H1 (cell line): ENCODE data around the gene PF4V1. TPM values are rescaled to one million over a fixed set of nuclear protein-coding genes. Genes with fewer than 3 reads are reported as not detected.

Experiments
- CTCF ChIA-PET: fragments of 300-600 bp; sonication (Branson Sonifier 250); formaldehyde crosslinking; loops from one replicate; lab custom pipeline; 2021; ENCODE audit not compliant: partially characterized antibody; lab: Charles Lee
- POLR2A ChIA-PET: fragments of 300-600 bp; sonication (Branson Sonifier 250); formaldehyde crosslinking; loops from one replicate; lab custom pipeline; 2021; ENCODE audit warnings: inconsistent platforms; ENCODE audit not compliant: partially characterized antibody; lab: Charles Lee
- DNase-seq, 2 experiments: peaks; one replicate each; pipeline versions ENCODE4 v3.0.0 to v3.0.0-alpha.2; 2010 to 2022; ENCODE audit warnings: low spot score in 2 of 2, low read depth in 1 of 2, mixed read lengths in 1 of 2
- FAIRE-seq: peaks from 2 replicates; lab custom pipeline; 2011; peaks lifted over from hg19 to GRCh38; lab: Jason Lieb, UNC
- H2AFZ ChIP-seq: 2 replicates; pipeline ENCODE4 v1.8.1; 2012; ENCODE audit warnings: low read length, inconsistent platforms
- H2AK5ac ChIP-seq: 2 replicates; pipeline ENCODE4 v1.6.1; 2013; ENCODE audit warnings: low read depth, low read length
- H2BK120ac ChIP-seq: replicated peaks from 2 replicates; pipeline ENCODE3; 2013; ENCODE audit warnings: low read depth, low read length, inconsistent platforms
- H2BK12ac ChIP-seq: 2 replicates; pipeline ENCODE4 v1.6.1; 2013; ENCODE audit warnings: low read depth, low read length
- H2BK15ac ChIP-seq: 2 replicates; pipeline ENCODE4 v1.6.1; 2013; ENCODE audit warnings: low read length
- H2BK20ac ChIP-seq: 2 replicates; pipeline ENCODE4 v1.6.1; 2013; ENCODE audit warnings: low read length
- H2BK5ac ChIP-seq: 2 replicates; pipeline ENCODE4 v1.6.1; 2013; ENCODE audit warnings: low read depth, low read length
- H3K14ac ChIP-seq: 2 replicates; pipeline ENCODE4 v1.6.1; 2013; ENCODE audit warnings: inconsistent platforms; ENCODE audit not compliant: insufficient read length
- H3K18ac ChIP-seq: 2 replicates; pipeline ENCODE4 v1.6.1; 2013; ENCODE audit warnings: low read length; ENCODE audit errors: extremely low read depth
- H3K23ac ChIP-seq: 2 replicates; pipeline ENCODE4 v1.6.1; 2013; ENCODE audit warnings: inconsistent platforms; ENCODE audit not compliant: insufficient read length
- H3K23me2 ChIP-seq: 2 replicates; pipeline ENCODE4 v1.6.1; 2013; ENCODE audit warnings: low read depth, low read length
- H3K27ac ChIP-seq: 2 replicates; pipeline ENCODE4 v1.6.1; 2011; ENCODE audit warnings: low read depth, low read length, inconsistent platforms
- H3K27me3 ChIP-seq, 4 experiments: replicated peaks in 1 of 4; 1 replicate in 1 of 4; 2 replicates in 3 of 4; pipeline versions ENCODE4 v1.6.1 to v1.8.1; 2011 to 2013; ENCODE audit warnings: low read length in 3 of 4, mild to moderate bottlenecking in 3 of 4, inconsistent platforms in 2 of 4, mixed read lengths in 2 of 4, moderate library complexity in 1 of 4; ENCODE audit not compliant: control insufficient read depth in 3 of 4, insufficient read depth in 3 of 4; ENCODE audit errors: extremely low read depth in 1 of 4
- H3K36me3 ChIP-seq, 4 experiments: 2 replicates each; pipeline versions ENCODE4 v1.6.1 to v1.8.1; 2011 to 2013; ENCODE audit warnings: mild to moderate bottlenecking in 4 of 4, low read length in 3 of 4, moderate library complexity in 2 of 4, control low read depth in 1 of 4, inconsistent platforms in 1 of 4; ENCODE audit not compliant: insufficient read depth in 4 of 4, control insufficient read depth in 2 of 4
- H3K4ac ChIP-seq: replicated peaks from 2 replicates; pipeline ENCODE3; 2013; ENCODE audit warnings: low read length, low read depth, mixed read lengths, inconsistent platforms; ENCODE audit not compliant: insufficient read length
- H3K4me1 ChIP-seq, 4 experiments: replicated peaks in 1 of 4; 1 replicate in 1 of 4; 2 replicates in 3 of 4; pipeline versions ENCODE4 v1.6.1 to v1.8.1; 2011 to 2013; ENCODE audit warnings: low read length in 3 of 4, inconsistent platforms in 2 of 4, mixed read lengths in 1 of 4; ENCODE audit not compliant: insufficient read depth in 4 of 4, control insufficient read depth in 3 of 4
- H3K4me2 ChIP-seq, 2 experiments: 2 replicates each; pipeline versions ENCODE4 v1.6.1 to v1.8.1; 2011 to 2013; ENCODE audit warnings: low read depth in 2 of 2, low read length in 2 of 2, control low read depth in 1 of 2, inconsistent platforms in 1 of 2, mild to moderate bottlenecking in 1 of 2; ENCODE audit not compliant: insufficient read depth in 1 of 2
- H3K4me3 ChIP-seq, 4 experiments: fragments of 200-600, 300-600 bp in 1 of 4; sonication (generic), shearing (Covaris generic), sonication (Bioruptor Twin) in 1 of 4; 2 replicates each; pipeline versions ENCODE4 v1.5.1 to v1.8.1; 2011 to 2016; ENCODE audit warnings: low read length in 4 of 4, low read depth in 3 of 4, control low read depth in 2 of 4, inconsistent platforms in 2 of 4, mild to moderate bottlenecking in 2 of 4, mixed read lengths in 1 of 4, moderate library complexity in 1 of 4; ENCODE audit not compliant: insufficient read depth in 2 of 4; ENCODE audit errors: extremely low read depth in 1 of 4
- H3K56ac ChIP-seq: replicated peaks from 2 replicates; pipeline ENCODE3; 2013; ENCODE audit warnings: low read depth, mild to moderate bottlenecking, mixed read lengths, low read length, inconsistent platforms; ENCODE audit not compliant: insufficient read length
- H3K79me1 ChIP-seq: 2 replicates; pipeline ENCODE4 v1.6.1; 2013; ENCODE audit warnings: low read depth, low read length, control low read depth
- H3K79me2 ChIP-seq, 2 experiments: 2 replicates each; pipeline versions ENCODE4 v1.6.1 to v1.8.1; 2012 to 2013; ENCODE audit warnings: low read length in 2 of 2, mild to moderate bottlenecking in 2 of 2, inconsistent platforms in 1 of 2; ENCODE audit not compliant: insufficient read depth in 2 of 2, control insufficient read depth in 1 of 2
- H3K9ac ChIP-seq, 4 experiments: replicated peaks in 1 of 4; 1 replicate in 1 of 4; 2 replicates in 3 of 4; pipeline versions ENCODE4 v1.6.1 to v1.8.1; 2011 to 2013; ENCODE audit warnings: low read depth in 3 of 4, low read length in 3 of 4, control low read depth in 2 of 4, mild to moderate bottlenecking in 2 of 4, moderate library complexity in 2 of 4, inconsistent platforms in 1 of 4; ENCODE audit errors: extremely low read depth in 1 of 4
- H3K9me3 ChIP-seq, 2 experiments: 2 replicates each; pipeline versions ENCODE4 v1.6.1 to v1.8.1; 2012 to 2013; ENCODE audit warnings: mild to moderate bottlenecking in 2 of 2, moderate library complexity in 2 of 2, control low read depth in 1 of 2, inconsistent platforms in 1 of 2, low read depth in 1 of 2, low read length in 1 of 2, mixed read lengths in 1 of 2; ENCODE audit not compliant: insufficient read depth in 2 of 2
- H4K20me1 ChIP-seq, 2 experiments: replicated peaks in 1 of 2; 2 replicates each; pipeline versions ENCODE3 to v1.8.1; 2011 to 2013; ENCODE audit warnings: inconsistent platforms in 2 of 2, low read length in 2 of 2, mild to moderate bottlenecking in 1 of 2; ENCODE audit not compliant: insufficient read depth in 2 of 2, control insufficient read depth in 1 of 2
- H4K5ac ChIP-seq: 2 replicates; pipeline ENCODE4 v1.6.1; 2013; ENCODE audit warnings: low read length, low read depth, mixed read lengths, inconsistent platforms; ENCODE audit not compliant: insufficient read length
- H4K8ac ChIP-seq: 2 replicates; pipeline ENCODE4 v1.8.0; 2013; ENCODE audit warnings: mild to moderate bottlenecking, moderate library complexity, low read length, inconsistent platforms; ENCODE audit not compliant: insufficient read depth; ENCODE audit errors: extremely low read depth
- H4K91ac ChIP-seq: replicated peaks from 2 replicates; pipeline ENCODE3; 2013; ENCODE audit warnings: low read length, mixed read lengths, inconsistent platforms; ENCODE audit not compliant: insufficient read length
- BACH1 ChIP-seq: IDR thresholded peaks from 2 replicates; pipeline ENCODE4 v1.6.1; 2012; ENCODE audit warnings: low read length, improper control_type of control experiment
- EZH2 ChIP-seq: fragments of 200-600 bp; sonication (generic); IDR thresholded peaks from 2 replicates; pipeline ENCODE4 v1.7.1; 2012; ENCODE audit warnings: low read depth, mild to moderate bottlenecking, moderate library complexity, low read length, inconsistent platforms; ENCODE audit not compliant: severe bottlenecking
- SIX5 ChIP-seq: IDR thresholded peaks from 2 replicates; pipeline ENCODE4 v1.6.1; 2011; ENCODE audit warnings: mild to moderate bottlenecking, low read depth, low read length
- TCF12 ChIP-seq: IDR thresholded peaks from 2 replicates; pipeline ENCODE4 v1.6.1; 2011; ENCODE audit warnings: low read depth, mild to moderate bottlenecking, low read length
- WGBS, 2 experiments: shearing (Covaris generic) in 1 of 2; methylation state at CpG; one replicate each; pipeline versions ENCODE4 v1.1.6 to v1.1.7; 2013 to 2015; ENCODE audit warnings: low lambda C conversion rate in 2 of 2, mixed read lengths in 2 of 2, inconsistent platforms in 1 of 2, low coverage in 1 of 2, missing lambda C conversion rate in 1 of 2; ENCODE audit not compliant: insufficient replicate concordance in 2 of 2, insufficient coverage in 1 of 2, insufficient read length in 1 of 2; ENCODE audit errors: extremely low coverage in 1 of 2, missing lambda C conversion rate in 1 of 2; 5-methylcytosine and 5-hydroxymethylcytosine counted together
- polyA plus RNA-seq, 7 experiments: library from polyadenylated mRNA; depleted of rRNA in 3 of 7; stranded (reverse) in 5 of 7; unstranded in 2 of 7; fragments of >200 nt in 5 of 7; fragments of 200-250 nt in 2 of 7; gene quantifications; 1 replicate in 5 of 7; 2 replicates in 1 of 7; 4 replicates in 1 of 7; pipeline versions ENCODE4 v1.2.1 to v1.2.3, GENCODE V29; 2011 to 2013; ENCODE audit warnings: missing spikeins in 2 of 7, mixed read lengths in 2 of 7
- total RNA-seq: library from RNA; stranded (reverse); fragmentation: NEBNext Ultra II Directional; extraction: Animal tissue kit (Norgen Biotek cat#: 25700); gene quantifications from 2 replicates; pipeline ENCODE4 v1.2.1, GENCODE V29; 2021
- TF ChIP-seq, protein P1 (sequence below): IDR thresholded peaks from 2 replicates; pipeline ENCODE4 v1.6.1; 2011; ENCODE audit warnings: low read length, improper control_type of control experiment

The PF4V1 gene
- total and polyA plus RNA-seq, 2 of the 8 experiments (the other 6 are each of a cell fraction or from before 2014, with no cell fraction given): not detected

DNA sequence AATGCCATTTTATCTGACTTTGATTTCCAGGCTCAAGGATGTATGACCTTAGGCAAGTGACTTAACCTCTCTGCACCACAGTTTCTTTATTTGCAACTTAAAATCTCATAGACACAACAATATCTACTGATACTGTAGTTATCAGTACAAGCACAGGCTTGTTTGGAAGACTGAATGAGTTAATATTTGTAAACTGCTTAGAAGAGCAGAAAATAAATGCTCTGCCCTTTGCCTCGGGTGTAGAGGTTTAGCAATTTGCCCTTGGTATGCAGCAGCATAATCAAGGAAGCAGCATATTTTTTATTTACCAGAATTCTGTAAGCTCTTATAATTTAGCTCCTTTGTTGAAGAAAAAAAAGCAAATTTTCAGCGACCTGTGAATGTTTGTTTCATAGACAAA is 13.2 kb downstream of the PF4V1 start:
- peaks cover 5% of the 10 kb centered on the region; the same call in 1 of the 2 replicates for H3K23me2 ChIP-seq
- no peaks in the 10 kb centered on the region for H3K9me3 ChIP-seq
- FAIRE-seq (no peak), DNase-seq (no peak)
- no peak overlapping the region for H3K23ac ChIP-seq
- peaks cover 0 to 22% (median 11%) of the 10 kb centered on the region in 4 experiments; a peak in 6 of 7 replicates for H3K27me3 ChIP-seq
- no peak overlapping the region for H2BK20ac ChIP-seq
- H4K5ac ChIP-seq: no peak overlapping the region
- H4K91ac ChIP-seq: no peak overlapping the region
- no peak overlapping the region for H3K18ac ChIP-seq
- H3K27ac ChIP-seq: no peak overlapping the region
- H3K79me1 ChIP-seq: no peaks in the 10 kb centered on the region
- no peak overlapping the region for H3K4me3 ChIP-seq
- ChIA-PET CTCF (interaction anchor here (1.4 to 3.2 kb wide), 5 partner anchors 26 to 269 kb away, joined by 4 to 19 read pairs (median 5); partner anchors contain the start of genes CXCL3 and CXCL5), POLR2A (no interaction called here)
- H2AK5ac ChIP-seq: no peak overlapping the region
- H3K36me3 ChIP-seq: no peaks in the 10 kb centered on the region
- no peak overlapping the region for H3K14ac ChIP-seq
- no peak overlapping the region for H2BK15ac ChIP-seq
- no peak overlapping the region for H2BK5ac ChIP-seq
- H4K8ac ChIP-seq: no peak overlapping the region
- H3K4ac ChIP-seq: no peak overlapping the region
- no peak overlapping the region for H2BK12ac ChIP-seq
- no peaks in the 10 kb centered on the region for H4K20me1 ChIP-seq
- no peak overlapping the region for H3K56ac ChIP-seq
- H3K79me2 ChIP-seq: no peaks in the 10 kb centered on the region
- H3K9ac ChIP-seq: no peak overlapping the region
- 79% methylated on average over 2 of the region's 2 CpGs; no CpG with 5 or more reads in 1 of the 2 experiments for WGBS, 2 experiments
- TF ChIP-seq BACH1: no peak
- TF ChIP-seq TCF12: no peak
- no peak for TF ChIP-seq SIX5
- TF ChIP-seq, protein P1, sequence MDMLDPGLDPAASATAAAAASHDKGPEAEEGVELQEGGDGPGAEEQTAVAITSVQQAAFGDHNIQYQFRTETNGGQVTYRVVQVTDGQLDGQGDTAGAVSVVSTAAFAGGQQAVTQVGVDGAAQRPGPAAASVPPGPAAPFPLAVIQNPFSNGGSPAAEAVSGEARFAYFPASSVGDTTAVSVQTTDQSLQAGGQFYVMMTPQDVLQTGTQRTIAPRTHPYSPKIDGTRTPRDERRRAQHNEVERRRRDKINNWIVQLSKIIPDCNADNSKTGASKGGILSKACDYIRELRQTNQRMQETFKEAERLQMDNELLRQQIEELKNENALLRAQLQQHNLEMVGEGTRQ: no peak
- no peak for TF ChIP-seq EZH2
- peaks cover 0 to 4% (median 2%) of the 10 kb centered on the region in 4 experiments; a peak in 3 of 7 replicates for H3K4me1 ChIP-seq
- H3K4me2 ChIP-seq: no peak overlapping the region
- H2BK120ac ChIP-seq: no peak overlapping the region
- no peak overlapping the region for H2AFZ ChIP-seq
